NCI-H82 treated with DMSO at 0.1 percent for 48 hours (cell line): ENCODE measurements around the gene ZDHHC11B.
"Not testable (repeated sequence)": the region's sequence is repeated elsewhere in the genome, so short reads cannot be mapped to it uniquely, and the experiment has no call there.

Experiments
- DNase-seq: peaks from one replicate; lab custom pipeline; 2025; ENCODE audit not compliant: unreplicated experiment; lab: John Stamatoyannopoulos, UW

The ZDHHC11B gene

DNA sequence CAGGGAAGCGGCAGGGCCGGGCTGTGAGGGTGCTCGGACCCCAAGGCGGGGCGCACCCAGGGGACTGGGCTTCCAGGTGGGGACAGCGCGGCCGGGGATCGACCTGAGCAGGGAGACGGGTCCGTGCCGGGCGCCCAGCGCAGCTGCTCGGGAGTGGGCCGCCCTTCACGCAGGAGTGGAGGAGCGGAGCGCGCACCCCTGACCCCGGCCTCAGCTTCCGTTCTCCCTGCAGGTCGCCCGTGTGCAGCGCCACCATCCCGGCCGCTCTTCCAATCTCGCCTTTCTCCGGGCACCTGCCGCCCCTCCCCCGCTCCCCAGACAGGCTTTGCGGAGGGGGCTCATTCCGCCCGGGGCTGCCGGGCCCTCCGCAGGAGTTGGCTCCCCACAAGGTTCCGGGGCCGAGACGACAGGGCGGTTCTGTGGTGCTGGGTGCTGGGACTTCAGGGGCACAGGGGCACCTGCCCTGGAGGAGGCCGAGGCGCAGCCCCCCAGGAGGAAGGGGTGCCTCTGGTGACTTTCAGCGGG is 714 bp upstream of the ZDHHC11B start:
- not testable (repeated sequence) for DNase-seq

DNA sequence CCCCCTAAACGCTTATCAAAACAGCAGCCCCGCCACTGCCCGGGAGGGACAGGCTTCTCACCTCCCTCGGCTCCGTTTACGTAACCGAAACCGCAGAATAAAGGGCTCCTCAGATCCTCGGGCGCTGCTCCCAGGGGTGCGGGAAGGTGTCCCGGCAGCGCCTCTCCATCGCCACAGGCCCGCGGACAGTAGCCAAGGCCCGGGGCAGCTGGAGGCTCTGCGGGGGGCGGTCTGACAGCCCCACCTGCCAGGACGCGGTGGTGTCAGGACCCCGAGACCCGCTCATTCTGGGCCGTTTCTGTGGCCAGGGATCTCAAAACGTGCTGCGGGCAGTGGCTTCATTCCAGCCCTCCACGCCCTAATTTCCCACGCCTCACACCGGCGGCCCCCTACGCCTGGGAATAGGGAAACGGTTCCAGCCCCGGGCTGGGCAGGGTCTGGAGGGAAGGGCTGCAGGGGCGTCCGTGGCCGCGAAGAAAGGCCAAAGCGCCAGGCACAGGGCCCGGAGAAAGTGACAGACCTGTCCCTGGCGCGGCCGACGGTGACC is 575 bp downstream of the ZDHHC11B start:
- DNase-seq, result not testable (repeated sequence)

DNA sequence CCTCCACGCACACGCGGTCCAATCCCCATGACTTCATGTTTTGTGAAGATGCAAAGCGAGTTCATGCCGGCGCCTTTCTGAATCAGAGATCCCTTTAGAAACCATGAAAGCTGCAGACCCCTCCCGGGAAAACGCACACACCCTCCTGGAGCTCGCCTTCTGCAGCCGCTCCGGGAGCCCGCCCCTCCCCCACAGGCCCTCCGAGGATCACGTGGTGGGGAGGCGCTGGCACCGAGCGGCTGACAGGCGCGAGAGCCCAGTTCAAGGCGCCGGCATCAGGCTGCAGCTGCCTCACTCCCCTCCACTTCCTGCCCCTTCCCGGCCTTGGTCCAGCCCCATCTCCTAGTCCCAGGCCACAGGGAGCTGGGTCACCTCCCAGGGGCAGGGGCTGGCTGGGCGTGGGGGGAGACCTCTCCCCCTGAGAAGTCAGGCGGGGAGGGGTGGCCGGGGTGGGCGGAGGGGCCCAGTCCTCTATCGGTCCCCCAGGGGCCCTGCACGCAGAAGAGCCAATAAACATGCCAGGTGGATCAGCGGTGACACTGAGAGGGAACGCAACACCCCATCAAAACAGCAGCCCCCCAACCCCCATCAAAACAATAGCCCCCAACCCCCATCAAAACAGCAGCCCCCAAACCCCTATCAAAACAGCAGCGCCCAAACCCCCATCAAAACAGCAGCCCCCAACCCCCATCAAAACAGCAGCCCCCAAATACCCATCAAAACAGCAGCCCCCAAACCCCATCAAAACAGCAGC is 1.3 kb downstream of the ZDHHC11B start:
- DNase-seq, result not testable (repeated sequence)

DNA sequence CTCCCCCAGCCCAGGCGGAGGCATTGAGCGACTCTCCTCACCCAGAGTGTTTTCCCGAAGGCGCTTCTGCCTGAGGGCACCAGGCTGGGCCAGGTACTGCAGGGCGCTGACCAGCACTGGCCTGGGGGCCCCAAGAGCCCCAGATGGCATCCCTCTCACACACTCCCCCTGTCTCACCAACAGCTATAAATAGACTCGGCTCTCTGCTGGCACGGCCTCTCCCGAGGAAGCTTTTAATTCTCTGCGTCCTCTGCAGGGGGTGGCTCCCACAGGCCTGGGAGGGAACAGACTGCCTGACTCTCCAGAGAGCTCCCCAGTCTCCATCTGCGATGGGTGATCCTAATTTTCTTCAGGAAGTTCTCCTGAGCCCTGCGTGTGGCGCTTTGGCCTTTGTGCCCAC is 2.2 kb downstream of the ZDHHC11B start:
- DNase-seq, result not testable (repeated sequence)

DNA sequence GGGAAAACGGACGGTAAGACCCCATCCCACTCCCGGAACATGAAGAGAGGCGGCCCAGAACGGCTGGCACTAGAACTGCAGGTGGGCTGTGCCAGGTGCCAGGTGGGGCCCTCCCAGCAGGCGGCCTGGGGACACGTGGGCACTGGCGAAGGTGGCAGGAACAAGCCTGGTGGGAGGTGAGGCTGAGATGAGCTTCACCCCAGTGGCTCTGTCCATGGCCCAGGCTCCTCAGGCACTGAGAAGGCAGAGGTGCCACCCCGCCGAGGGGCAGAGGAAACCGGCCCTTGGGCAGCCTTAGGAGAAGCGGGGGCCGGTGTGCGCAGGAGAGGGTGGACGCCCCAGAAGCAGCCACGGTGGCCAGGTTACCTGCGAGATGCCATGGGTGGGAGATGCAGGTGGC is 4.0 kb downstream of the ZDHHC11B start:
- DNase-seq, result not testable (repeated sequence)

DNA sequence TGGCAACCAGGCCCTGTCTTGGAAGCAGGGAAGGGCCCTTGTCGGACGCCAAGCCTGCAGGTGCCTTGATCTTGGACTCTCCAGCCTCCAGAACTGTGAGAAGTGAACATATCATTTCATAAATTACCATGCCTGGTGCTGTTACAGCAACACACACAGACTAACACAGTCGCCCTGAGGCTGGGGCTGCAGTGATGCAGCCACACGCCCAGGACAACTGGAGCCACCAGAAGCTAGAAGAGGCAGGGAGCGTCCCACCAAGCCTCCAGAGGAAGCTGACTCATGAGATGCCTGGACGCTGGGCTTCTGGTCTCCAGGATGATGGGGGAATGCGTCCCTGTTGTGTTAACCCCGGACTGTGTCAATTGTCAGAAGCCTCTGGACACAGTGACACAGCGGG is 5.6 kb downstream of the ZDHHC11B start:
- DNase-seq, result not testable (repeated sequence)

DNA sequence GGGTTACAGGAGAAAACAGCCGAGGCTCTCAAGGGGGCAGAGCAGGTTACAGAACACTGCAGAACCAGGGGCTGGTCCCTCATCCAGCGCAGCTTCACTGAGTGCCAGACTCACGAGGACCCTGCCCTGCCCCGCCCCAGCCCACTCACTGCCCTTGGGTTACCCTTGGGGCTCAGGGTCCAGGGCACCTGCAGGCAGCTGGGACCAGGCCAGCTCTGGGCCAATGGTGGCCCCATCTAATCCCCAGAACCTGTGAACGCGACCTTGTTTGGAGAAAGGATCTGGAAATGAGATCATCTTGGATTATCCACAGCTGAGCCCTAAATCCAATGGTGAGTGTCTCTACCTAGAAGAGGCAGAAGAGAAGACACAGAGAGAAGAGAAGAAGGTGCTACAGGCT is 6.1 kb downstream of the ZDHHC11B start:
- DNase-seq, result not testable (repeated sequence)

DNA sequence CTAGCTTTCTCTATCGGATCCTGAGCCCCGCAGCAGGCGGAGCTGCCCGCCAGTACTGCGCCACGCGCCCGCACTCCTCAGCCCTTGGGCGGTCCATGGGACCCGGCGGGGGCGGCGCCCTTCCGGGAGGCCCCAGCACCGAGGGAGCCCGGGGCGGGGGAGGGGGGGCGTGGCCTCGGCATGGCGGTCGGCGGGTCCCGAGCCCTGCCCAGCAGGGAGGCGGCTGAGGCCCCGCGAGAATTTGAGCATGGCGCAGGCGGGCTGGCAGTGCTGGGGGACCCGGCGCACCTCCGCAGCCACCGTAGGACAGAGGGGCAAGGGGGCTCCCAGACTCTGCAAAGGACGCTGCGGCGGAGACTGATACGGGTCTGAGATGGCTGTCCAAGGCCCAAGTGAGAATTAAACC is 6.8 kb downstream of the ZDHHC11B start:
- DNase-seq, result no peak

DNA sequence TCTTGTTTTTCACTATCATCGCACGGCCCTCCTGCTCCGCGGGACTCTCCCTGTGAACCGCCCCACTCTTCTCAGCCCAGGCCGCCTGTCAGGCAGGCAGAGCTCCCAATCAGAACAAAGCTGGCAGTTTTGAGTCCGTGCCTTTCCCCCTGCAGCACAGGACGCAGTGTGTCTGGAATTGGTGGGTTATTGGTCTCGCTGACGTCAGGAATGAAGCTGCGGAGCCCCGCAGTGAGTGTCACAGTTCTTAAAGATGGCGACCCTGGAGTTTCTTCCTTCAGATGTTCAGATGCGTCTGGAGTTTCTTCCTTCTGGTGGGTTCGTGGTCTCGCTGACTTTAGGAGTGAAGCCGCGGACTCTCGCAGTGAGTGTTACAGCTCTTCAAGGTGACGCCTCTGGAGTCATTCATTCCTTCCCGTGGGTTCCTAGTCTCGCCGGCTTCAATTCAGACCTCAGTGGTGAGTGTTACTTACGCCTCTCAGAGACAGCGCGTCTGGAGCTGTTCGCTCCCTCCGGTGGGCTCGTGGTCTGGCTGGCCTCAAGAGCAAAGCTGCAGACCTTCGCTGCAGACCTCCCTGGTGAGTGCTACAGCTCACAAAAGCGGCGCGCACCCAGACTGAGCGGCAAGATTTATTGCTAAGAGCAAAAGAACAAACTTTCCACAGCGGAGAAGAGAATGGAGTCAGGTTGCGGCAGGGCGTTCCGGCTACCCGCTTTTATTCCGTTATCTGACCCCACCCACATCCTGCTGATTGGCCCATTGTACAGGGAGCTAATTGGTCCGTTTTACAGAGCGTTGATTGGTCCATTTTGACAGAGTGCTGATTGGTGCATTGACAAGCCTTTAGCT is 7.4 kb downstream of the ZDHHC11B start:
- DNase-seq, result no peak

DNA sequence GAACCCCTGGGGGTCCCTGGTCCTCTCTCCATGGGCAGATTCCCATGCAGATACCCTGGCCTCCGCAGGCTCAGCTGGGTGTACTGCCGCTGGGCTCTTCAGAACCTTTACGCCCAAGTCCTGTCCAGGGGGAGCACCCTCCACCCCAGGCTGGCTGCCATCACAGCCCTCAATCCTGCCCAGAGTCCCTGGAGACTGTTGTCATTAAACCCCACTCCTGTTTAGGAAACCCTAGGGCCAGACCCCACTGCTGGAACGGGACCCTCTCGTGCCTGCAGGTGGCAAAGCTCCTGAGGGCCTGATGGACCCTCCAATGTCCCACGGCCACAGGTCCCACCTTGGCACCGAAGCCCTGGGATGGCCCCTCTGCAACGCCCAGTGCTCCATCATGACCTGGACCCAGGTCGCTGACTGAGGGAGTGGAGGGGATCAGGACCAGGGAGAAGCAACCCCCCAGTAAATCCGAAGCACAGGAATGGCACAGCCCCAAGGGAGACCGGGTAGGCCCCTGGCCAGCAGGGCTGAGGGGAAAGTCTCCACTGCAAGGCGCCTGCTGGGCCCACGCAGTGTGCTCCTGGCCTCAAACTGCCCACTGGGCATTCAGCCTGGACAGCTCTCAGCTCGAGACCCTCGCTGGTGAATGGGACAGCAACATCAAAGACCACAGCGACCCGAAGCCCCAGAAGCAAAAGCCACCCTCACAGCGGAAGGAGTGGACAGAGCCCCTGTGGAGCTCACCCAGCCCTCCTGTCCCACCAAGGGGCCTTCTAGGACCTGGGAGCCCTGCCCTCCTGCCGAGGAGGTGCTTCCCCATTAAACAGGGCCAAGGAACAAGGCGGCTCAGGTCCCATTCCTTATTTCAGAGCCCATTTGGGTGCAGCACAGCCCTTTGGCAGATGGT is 8.3 kb downstream of the ZDHHC11B start:
- no peak for DNase-seq

DNA sequence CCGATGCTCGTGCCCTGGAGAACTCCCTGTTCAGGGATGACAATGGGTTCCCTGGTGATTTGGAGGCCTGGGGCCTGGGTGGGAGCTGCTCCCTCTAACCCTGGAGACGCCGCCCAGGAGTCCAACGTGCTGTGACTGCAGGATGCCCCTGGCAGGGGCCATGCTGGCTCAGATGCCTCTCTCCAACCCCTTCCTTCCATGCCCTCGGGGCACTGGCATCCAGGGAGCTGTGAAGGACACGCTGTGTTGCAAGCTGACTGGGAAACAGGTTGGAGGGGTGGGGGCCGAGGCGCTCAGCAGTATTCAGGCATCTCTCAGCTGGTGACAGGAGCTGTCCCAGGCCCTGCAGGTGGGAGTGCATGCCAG is 9.0 kb downstream of the ZDHHC11B start:
- DNase-seq, result not testable (repeated sequence)

DNA sequence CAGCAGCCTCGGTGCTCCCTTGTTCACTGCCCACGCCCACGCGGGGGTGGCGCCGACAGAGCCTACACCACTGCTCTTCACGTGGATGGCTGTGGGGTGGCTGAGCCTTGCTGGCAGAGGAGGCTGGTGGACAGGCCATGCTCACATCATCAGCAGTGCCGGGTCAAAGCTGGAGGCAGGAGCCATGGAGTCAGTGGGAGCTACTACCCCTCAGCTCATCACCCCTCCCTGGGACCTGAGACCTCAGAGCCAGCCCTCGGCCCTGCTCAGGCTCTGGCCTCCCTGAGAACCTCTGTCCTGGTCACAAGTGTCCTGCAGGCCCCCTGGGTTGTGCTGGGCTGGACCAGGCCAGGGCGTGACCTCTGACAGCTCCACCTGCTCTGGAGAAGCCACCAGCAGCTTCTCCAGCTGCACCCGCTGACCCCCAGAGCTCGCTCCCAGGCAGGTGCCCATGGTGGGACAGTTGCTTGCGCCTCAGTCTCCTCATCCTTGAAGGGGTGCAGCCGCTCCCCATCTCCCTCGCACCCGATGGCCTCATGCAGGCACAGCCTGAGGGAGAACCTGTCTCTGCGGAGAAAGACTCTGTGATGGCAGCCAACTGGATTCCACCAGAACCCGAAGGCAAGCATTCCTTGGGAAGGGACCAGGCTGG is 9.5 kb downstream of the ZDHHC11B start:
- DNase-seq, result not testable (repeated sequence)

DNA sequence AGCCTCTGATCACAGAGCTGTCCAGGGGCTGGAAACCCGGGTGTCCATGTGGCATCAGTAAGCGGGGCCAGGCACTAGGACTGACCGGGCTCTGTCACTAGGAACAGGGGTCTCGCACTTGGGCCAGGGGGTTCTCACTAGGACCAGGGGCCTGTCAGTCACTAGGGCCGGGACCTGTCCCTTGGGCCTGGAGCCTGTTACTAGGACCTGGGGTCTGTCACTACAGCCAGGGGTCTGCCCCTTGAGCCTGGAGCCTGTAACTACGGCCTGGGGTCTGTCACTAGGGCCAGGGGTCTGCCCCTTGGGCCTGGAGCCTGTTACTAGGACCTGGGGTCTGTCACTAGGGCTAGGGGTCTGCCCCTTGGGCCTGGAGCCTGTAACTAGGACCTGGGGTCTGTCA is 10.2 kb downstream of the ZDHHC11B start:
- not testable (repeated sequence) for DNase-seq

DNA sequence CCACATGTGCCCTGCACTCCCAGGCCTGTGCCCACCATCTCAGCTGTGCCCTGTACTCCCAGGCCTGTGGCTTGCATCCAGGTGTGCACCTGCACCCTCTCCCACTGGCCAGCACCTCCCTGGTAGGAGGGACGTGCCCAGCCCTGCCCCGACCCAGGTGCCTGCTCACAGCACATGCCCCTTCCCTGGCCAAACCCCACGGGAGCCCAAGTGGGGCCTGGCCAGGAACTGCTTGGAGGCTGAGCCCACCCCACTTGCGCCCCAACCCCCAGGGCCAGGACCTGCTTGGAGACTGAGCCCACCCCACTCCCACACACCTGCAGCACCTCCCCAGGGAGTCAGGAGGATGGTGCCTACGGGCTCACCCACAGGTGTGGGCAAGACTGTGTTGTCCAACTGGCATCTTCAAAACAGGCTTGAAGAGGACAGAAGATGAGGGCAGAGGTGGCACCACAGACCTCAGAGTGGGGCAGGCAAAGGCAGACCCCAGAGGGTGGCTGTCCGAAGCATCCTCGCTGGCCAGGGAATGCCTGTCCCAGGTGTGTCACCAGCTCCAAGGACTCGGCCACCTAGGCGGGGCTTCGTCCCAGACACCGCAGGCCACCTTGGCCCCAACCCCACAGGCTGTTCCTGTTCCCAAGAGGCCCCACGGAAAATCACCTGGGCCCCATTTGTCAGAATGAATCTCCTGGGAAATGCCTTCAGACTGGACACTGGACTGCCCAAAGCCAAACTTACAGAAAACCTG is 10.8 kb downstream of the ZDHHC11B start:
- DNase-seq, result no peak

DNA sequence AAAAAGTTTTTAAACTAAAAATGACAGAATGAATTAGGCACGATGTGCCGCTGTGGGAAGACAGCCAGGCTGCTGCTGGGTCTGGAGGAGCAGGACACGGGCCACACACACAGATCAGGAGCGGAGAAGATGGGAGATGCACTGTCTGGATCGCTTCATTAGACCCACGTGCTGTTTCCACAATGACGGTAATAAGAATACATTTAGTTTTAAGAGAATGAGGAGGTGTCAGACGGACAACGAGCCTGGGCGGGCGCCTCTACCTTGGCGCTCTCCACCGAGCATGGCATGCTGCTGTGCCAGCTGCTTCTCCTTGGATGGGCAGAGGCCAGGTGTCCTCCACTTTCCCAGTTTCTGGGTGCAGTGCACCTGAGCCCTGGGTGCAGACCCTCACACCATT is 11.6 kb downstream of the ZDHHC11B start:
- not testable (repeated sequence) for DNase-seq

DNA sequence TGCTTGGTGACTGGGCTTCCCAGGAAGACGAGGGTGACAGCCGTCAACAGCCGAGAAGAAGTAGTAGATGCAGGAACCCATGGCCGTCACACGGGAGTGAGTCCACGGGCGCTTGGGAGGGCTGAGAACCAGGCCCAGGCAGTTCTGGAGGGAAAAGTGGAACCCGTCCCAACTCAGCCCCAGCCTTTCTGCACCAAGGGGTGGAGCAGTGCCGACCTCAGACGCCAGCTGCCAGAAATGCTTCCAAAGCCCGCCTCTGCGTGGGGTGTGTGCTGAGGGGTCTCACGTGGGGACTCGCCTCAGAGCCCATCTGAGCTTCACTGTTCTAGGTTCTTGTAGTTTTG is 12.0 kb downstream of the ZDHHC11B start:
- not testable (repeated sequence) for DNase-seq

DNA sequence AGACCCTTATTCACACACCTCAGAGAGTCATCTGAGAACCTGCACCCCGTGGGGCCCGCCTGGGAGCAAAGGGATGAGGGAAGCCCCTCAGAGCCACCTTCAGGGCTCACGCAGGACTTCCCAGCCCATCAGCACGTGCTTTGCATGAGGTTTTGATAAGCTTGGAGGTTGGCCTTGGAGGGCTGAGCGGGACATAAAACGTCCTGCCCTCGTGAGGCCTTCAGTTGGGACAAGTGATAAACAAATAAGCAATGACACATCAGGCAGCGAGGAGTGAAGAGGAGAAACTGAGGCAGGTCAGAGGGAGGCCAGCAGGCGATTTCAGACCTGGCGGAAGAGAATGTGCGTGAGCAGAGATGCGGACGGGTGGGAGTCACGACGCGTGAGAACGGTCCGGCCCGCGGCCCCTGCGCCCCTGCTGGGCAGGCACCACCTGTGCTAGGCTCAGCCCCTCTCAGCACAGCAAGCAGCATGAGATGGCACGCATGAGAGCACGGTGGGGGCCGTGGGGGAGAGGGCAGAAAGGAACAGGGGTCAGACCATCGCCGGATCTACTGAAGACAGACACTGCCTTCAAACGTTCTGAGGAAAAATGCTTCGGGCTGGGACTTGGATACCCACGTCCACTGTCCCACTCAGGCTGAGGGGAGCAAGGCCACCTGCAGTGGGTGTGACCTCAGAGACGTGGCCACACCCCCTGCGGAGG is 12.5 kb downstream of the ZDHHC11B start:
- DNase-seq, result not testable (repeated sequence)

DNA sequence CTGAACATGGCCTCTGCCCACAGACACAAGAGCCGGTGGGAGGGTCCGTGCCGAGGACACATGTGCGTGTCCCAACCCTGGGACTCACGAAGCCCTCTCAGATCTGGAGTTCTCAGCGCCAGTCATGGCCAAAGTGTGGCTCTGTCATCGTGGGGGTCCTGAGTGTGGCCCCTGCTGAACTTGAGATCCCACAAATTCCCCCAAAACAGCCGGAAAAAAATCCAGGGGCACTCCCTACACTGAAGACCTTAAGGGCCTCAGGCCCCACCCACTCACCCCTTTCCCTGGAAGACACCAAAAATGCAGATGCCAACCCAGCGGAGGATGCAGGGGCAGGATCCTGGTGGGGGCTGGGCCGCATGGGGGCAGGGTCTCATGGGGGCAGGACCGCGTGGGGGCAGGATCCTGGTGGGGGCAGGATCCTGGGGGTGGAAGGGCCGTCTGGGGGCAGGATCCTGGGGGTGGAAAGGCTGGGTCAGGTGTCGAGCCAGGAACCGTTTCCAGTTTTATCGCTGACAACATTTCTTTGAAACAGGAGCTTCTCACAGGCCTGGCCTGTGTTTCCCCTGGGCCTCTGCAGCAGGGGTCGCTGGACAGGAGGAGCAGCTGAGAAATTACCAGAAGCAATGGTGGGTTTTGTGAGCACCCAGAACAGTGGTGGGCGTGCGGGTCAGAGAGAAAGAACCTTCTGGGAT is 13.3 kb downstream of the ZDHHC11B start:
- DNase-seq, result not testable (repeated sequence)
